Ishikawa (cell line): Measurements from ENCODE around the gene ERCC3.
A peak's percentile ranks its signal among the peaks of the same experiment; 100 is the strongest.

ENCODE experiments used
- CREB1 ChIP-seq: IDR thresholded peaks from 2 replicates; pipeline ENCODE4 v1.6.1; 2012; ENCODE audit warnings: low read depth
- EGR1 ChIP-seq: IDR thresholded peaks from 2 replicates; pipeline ENCODE4 v1.6.1; 2012
- EP300 ChIP-seq: IDR thresholded peaks from 2 replicates; pipeline ENCODE4 v1.6.1; 2012; ENCODE audit warnings: borderline replicate concordance
- NFIC ChIP-seq: IDR thresholded peaks from 2 replicates; pipeline ENCODE4 v1.6.1; 2012
- TAF1 ChIP-seq: IDR thresholded peaks from 2 replicates; pipeline ENCODE4 v1.6.1; 2012; ENCODE audit warnings: low read depth, mild to moderate bottlenecking
- TCF12 ChIP-seq: IDR thresholded peaks from 2 replicates; pipeline ENCODE4 v1.6.1; 2012; ENCODE audit warnings: low read depth
- YY1 ChIP-seq: IDR thresholded peaks from 2 replicates; pipeline ENCODE4 v1.6.1; 2012; ENCODE audit warnings: low read depth
- ZBTB7A ChIP-seq: IDR thresholded peaks from 2 replicates; pipeline ENCODE4 v1.6.1; 2012; ENCODE audit warnings: low read depth
- TF ChIP-seq, protein P1 (sequence below): IDR thresholded peaks from 2 replicates; pipeline ENCODE4 v1.6.1; 2012; ENCODE audit warnings: low read depth, mild to moderate bottlenecking
- TF ChIP-seq, protein P2 (sequence below): IDR thresholded peaks from 2 replicates; pipeline ENCODE4 v1.6.1; 2012
- TF ChIP-seq, protein P3 (sequence below): IDR thresholded peaks from 2 replicates; pipeline ENCODE4 v1.6.1; 2012

DNA sequence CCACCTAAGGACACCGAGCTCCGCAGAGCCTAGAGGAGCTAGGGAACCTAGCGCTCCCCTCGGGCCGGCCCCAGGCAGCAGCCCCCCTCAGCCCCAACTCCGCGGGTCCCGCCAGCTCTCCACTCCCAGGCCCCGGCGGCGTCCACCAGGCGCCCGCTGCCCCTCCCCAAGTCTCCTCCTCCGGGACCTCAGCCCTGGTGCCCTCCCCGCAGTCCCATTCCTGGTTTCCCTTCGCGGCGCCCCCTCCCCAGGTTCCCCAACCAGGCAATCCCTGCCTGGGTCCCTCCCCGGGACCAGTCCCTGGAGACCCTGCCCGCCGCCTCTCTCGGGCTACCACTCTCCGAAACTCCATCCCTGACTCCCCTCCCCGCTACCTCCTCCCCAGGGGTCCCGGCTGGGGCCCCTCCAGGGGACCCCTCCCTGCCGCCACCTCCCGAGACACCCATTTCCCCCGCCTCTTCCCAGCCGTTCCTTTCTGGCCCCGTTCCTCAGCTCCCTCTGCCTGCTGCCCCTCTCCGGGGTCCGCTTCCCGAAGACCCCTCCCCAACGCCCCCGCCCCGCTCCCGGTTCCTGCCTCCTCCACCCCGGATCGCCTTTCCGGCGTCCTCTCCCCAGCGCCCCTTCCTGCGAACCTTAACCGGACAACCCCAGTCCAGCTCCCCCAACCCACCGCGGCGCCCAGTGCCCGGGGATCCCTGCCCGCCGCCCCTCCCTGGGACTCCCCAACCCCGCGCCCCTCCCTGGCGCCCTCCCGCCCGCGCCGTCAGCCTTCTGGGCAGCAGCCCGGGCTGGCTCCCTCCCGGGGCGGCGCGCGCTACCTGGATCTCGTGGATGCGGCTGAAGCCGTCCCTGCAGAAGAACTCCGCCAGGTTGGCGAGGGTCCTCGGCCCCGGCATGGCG lies 74.5 kb downstream of the ERCC3 start:
- TF ChIP-seq NFIC (no peak), EGR1 (no peak), TCF12 (no peak), EP300 (no peak), ZBTB7A (peak; percentile 91), YY1 (no peak), CREB1 (no peak), TAF1 (no peak)
- TF ChIP-seq, protein P1, sequence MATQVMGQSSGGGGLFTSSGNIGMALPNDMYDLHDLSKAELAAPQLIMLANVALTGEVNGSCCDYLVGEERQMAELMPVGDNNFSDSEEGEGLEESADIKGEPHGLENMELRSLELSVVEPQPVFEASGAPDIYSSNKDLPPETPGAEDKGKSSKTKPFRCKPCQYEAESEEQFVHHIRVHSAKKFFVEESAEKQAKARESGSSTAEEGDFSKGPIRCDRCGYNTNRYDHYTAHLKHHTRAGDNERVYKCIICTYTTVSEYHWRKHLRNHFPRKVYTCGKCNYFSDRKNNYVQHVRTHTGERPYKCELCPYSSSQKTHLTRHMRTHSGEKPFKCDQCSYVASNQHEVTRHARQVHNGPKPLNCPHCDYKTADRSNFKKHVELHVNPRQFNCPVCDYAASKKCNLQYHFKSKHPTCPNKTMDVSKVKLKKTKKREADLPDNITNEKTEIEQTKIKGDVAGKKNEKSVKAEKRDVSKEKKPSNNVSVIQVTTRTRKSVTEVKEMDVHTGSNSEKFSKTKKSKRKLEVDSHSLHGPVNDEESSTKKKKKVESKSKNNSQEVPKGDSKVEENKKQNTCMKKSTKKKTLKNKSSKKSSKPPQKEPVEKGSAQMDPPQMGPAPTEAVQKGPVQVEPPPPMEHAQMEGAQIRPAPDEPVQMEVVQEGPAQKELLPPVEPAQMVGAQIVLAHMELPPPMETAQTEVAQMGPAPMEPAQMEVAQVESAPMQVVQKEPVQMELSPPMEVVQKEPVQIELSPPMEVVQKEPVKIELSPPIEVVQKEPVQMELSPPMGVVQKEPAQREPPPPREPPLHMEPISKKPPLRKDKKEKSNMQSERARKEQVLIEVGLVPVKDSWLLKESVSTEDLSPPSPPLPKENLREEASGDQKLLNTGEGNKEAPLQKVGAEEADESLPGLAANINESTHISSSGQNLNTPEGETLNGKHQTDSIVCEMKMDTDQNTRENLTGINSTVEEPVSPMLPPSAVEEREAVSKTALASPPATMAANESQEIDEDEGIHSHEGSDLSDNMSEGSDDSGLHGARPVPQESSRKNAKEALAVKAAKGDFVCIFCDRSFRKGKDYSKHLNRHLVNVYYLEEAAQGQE, result no peak
- TF ChIP-seq, protein P2, sequence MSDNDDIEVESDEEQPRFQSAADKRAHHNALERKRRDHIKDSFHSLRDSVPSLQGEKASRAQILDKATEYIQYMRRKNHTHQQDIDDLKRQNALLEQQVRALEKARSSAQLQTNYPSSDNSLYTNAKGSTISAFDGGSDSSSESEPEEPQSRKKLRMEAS, result no peak
- TF ChIP-seq, protein P3, sequence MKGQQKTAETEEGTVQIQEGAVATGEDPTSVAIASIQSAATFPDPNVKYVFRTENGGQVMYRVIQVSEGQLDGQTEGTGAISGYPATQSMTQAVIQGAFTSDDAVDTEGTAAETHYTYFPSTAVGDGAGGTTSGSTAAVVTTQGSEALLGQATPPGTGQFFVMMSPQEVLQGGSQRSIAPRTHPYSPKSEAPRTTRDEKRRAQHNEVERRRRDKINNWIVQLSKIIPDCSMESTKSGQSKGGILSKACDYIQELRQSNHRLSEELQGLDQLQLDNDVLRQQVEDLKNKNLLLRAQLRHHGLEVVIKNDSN, result no peak
